ENCODE data around the gene CDH15. TPM values are rescaled to one million over a fixed set of nuclear protein-coding genes. Genes with fewer than 3 reads are reported as not detected.
"Not testable (repeated sequence)": the region's sequence is repeated elsewhere in the genome, so short reads cannot be mapped to it uniquely, and the experiment has no call there.

Gene CDH15
- total RNA-seq, 4 donors from 2014 or later = not detected

- TF ChIP-seq POLR2A (IDR thresholded peaks at IDR 0.05) (no peak), CTCF (IDR thresholded peaks at IDR 0.05) (no peak)
- 72 to 81% methylated on average over 21 to 25 of the region's 26 CpGs for WGBS, 2 donors
Measured at GRCh38 chr16:89183975-89184676, 12.6 kb downstream of the CDH15 start.

GRCh38 chr16:89184677-89184932 is 13.1 kb downstream of the CDH15 start:
- H3K9me3 ChIP-seq = no peaks in the 10 kb centered on the region
- H3K4me1 ChIP-seq = no peaks in the 10 kb centered on the region
- no peaks in the 10 kb centered on the region for H3K36me3 ChIP-seq
- no peaks in the 10 kb centered on the region for H3K27me3 ChIP-seq
- TF ChIP-seq CTCF (IDR thresholded peaks at IDR 0.05) (no peak), POLR2A (IDR thresholded peaks at IDR 0.05) (no peak)
- no peak overlapping the region for H3K4me3 ChIP-seq (replicated peaks in 1 of 3)
- intact Hi-C loops (cut with DNase I) = no loop called here
- DNase-seq = no peak
- 66 to 77% methylated on average over 8 to 9 of the region's 9 CpGs for WGBS, 2 donors
- no peak overlapping the region for H3K27ac ChIP-seq

More at GRCh38 chr16:89183975-89184676, 12.6 kb downstream of the CDH15 start:
- intact Hi-C loops (cut with DNase I) = no loop called here
- Histone ChIP-seq H3K4me1 (no peaks in the 10 kb centered on the region), H3K4me3 (replicated peaks in 1 of 3) (no peak overlapping the region), H3K36me3 (no peaks in the 10 kb centered on the region), H3K27ac (no peak overlapping the region), H3K27me3 (no peaks in the 10 kb centered on the region), H3K9me3 (no peaks in the 10 kb centered on the region)
- no peak for DNase-seq

GRCh38 chr16:89184933-89185794 is 13.6 kb downstream of the CDH15 start:
- DNase-seq = no peak
- H3K4me1 ChIP-seq = no peaks in the 10 kb centered on the region
- H3K36me3 ChIP-seq = no peaks in the 10 kb centered on the region
- WGBS, 2 donors = 74 to 83% methylated on average over 14 to 18 of the region's 48 CpGs
- TF ChIP-seq POLR2A (IDR thresholded peaks at IDR 0.05) (no peak), CTCF (IDR thresholded peaks at IDR 0.05) (no peak)
- H3K27ac ChIP-seq = no peak overlapping the region
- intact Hi-C loops (cut with DNase I) = no loop called here
- no peak overlapping the region for H3K4me3 ChIP-seq (replicated peaks in 1 of 3)
- H3K9me3 ChIP-seq = no peaks in the 10 kb centered on the region
- H3K27me3 ChIP-seq = no peaks in the 10 kb centered on the region

GRCh38 chr16:89185887-89186592 is 14.5 kb downstream of the CDH15 start:
- H3K4me3 ChIP-seq (replicated peaks in 1 of 3); DNase-seq; H3K27me3 ChIP-seq; intact Hi-C loops (cut with DNase I); H3K9me3 ChIP-seq; H3K4me1 ChIP-seq; H3K27ac ChIP-seq; H3K36me3 ChIP-seq: not testable (repeated sequence)
- 92 to 96% methylated on average over 18 to 24 of the region's 30 CpGs for WGBS, 2 donors

GRCh38 chr16:89186593-89187031 is 15.1 kb downstream of the CDH15 start:
- H3K36me3 ChIP-seq; H3K4me3 ChIP-seq (replicated peaks in 1 of 3); H3K27me3 ChIP-seq; H3K4me1 ChIP-seq; DNase-seq; intact Hi-C loops (cut with DNase I); H3K9me3 ChIP-seq; H3K27ac ChIP-seq: not testable (repeated sequence)
- WGBS, 2 donors = 95% methylated on average over 14 to 18 of the region's 20 CpGs

All from thyroid gland (tissue), 4 donors.